Measurements from ENCODE around the gene PIH1D2.
A peak's percentile ranks its signal among the peaks of the same experiment; 100 is the strongest.
"Not testable (repeated sequence)": the region's sequence is repeated elsewhere in the genome, so short reads cannot be mapped to it uniquely, and the experiment has no call there.

Gene PIH1D2

DNA sequence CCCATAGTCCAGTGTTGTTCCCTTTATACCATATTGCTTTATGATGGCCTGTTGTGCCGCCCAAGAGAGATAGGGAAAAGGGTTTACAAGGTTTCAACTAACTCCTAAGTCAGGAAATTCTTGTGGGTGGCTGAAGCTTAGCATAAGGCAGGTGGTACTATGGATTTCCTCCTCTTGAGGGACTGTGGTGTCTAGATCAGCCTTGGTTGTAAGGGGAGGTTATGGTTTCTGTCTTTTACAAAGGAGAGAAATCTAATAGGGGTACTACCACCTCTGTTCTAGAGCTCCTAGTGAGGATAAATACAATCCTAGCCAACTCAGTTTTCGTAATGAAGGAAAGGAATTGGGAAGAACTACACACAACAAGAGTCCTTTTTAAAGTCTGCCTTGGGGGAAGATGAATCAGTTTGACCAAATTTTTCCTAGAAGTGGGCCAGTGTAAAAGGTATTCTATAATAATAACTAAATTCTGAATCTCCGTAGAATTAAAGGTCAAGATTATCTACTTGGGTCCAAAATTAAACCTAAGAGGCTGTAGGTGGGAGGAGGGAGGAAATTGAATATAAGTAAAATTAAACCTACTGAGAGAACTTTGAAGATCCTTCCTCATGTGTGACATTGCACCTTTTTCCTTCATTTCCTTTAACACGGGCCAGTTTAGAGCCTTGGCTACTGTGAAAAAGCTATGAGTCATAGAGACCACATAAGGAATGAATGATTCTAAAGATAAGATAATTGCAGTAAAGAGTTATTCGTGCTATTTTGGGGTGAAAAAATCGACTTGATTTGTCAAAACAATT is 31.5 kb downstream of the PIH1D2 start:
- TF ChIP-seq, protein P1, sequence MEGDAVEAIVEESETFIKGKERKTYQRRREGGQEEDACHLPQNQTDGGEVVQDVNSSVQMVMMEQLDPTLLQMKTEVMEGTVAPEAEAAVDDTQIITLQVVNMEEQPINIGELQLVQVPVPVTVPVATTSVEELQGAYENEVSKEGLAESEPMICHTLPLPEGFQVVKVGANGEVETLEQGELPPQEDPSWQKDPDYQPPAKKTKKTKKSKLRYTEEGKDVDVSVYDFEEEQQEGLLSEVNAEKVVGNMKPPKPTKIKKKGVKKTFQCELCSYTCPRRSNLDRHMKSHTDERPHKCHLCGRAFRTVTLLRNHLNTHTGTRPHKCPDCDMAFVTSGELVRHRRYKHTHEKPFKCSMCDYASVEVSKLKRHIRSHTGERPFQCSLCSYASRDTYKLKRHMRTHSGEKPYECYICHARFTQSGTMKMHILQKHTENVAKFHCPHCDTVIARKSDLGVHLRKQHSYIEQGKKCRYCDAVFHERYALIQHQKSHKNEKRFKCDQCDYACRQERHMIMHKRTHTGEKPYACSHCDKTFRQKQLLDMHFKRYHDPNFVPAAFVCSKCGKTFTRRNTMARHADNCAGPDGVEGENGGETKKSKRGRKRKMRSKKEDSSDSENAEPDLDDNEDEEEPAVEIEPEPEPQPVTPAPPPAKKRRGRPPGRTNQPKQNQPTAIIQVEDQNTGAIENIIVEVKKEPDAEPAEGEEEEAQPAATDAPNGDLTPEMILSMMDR (IDR thresholded peaks at IDR 0.05), result no peak
- no peak for DNase-seq (ENCODE audit: low spot score)
- H3K27ac ChIP-seq, result no peak overlapping the region
- H3K4me3 ChIP-seq, result no peak overlapping the region

DNA sequence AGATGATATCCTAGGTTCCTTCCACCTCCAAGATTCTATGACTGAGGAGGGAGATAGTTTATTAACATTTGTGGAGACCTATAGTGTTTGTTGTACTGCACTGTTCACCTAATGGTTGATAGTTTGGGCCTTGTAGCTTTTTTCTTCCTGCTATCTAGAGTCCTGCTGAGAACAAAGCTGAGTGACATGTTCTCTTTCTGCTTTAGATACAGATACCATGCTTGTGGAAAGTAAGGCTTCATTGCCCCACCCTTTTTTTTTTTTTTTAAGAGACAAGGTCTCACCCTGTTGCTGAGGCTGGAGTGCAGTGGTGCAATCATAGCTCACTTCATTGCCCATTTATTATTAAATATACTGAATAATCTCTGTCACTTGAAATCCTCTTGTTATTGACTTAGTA is 36.3 kb downstream of the PIH1D2 start:
- DNase-seq (ENCODE audit: low spot score), result no peak
- TF ChIP-seq, protein P1 (IDR thresholded peaks at IDR 0.05), result no peak
- Histone ChIP-seq H3K27ac (no peak overlapping the region), H3K4me3 (no peak overlapping the region)

DNA sequence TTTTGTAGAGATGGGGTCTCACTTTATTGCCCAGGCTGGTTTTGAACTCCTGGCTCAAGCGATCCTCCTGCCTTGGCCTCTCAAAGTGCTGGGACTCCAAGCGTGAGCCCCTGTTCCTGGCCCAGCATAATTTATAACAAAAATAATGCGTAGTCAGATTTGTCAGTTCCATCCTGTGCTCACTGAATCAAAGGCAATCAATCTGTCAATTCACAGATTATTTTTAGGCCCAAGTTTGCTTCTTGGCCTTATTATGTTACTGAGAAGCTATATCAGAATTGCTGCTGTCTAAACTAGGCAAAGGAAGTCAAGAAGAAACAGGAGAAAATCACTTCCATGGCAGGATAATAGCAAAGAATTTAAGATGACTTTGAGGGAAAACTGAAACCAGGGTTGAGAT is 39.9 kb downstream of the PIH1D2 start:
- TF ChIP-seq, protein P1 (IDR thresholded peaks at IDR 0.05), result no peak
- DNase-seq (ENCODE audit: low spot score), result no peak

DNA sequence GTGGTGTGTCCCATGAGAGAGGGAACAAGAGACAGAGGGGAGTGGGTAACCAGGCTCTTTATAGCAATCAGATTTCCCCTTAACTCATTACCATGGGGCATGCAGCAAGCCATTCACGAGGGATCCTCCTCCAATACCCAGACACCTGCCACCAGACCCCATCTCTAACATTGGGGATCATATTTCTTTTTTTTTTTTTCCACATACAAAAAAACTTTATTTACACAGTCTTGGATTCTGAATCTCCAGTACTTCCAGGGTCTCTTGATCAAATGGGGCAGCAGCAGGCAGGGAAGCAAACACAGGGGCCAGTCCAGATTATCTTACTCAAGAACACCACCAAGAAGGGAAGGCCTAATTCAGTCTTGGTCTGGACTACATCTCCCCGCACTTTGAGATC is 44.4 kb downstream of the PIH1D2 start:
- Histone ChIP-seq H3K27ac (no peak overlapping the region), H3K4me3 (no peak overlapping the region)
- no peak for DNase-seq (ENCODE audit: low spot score)
- TF ChIP-seq, protein P1 (IDR thresholded peaks at IDR 0.05), result no peak

More for the DNA sequence above, 39.9 kb downstream of the PIH1D2 start:
- Histone ChIP-seq H3K27ac (no peak overlapping the region), H3K4me3 (no peak overlapping the region)

DNA sequence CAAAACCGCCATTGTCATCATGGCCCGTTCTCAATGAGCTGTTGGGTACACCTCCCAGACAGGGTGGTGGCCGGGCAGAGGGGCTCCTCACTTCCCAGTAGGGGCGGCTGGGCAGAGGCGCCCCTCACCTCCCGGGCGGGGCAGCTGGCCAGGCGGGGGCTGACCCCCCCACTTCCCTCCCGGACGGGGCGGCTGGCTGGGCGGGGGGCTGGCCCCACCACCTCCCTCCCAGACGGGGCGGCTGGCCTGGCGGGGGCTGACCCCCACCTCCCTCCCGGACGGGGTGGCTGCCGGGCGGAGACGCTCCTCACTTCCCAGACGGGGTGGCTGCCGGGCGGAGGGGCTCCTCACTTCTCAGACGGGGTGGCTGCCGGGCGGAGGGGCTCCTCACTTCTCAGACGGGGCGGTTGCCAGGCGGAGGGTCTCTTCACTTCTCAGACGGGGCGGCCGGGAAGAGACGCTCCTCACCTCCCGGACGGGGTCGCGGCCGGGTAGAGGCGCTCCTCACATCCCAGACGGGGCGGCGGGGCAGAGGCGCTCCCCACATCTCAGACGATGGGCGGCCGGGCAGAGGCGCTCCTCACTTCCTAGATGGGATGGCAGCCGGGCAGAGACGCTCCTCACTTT is 46.9 kb downstream of the PIH1D2 start:
- not testable (repeated sequence) for H3K4me3 ChIP-seq; H3K27ac ChIP-seq; DNase-seq (ENCODE audit: low spot score)

DNA sequence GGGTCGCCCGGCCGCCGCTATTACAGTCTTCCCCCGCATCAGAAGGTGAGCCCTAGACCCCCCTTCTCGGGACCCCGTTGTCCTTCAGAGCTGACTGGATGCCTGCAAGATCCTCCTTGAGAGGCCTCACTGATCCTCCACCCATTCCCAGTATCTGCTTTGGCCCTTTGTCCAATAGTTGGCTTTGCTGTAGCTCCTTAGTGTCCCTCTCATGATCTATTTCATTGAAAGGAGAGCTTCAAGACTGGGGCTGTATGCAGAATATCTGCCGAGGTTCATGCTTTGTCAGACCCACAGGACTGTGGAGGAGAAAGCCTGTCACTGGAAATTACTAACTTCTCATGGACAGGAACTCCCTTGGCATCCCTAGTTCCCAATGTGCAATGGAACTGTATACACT is 48.1 kb downstream of the PIH1D2 start:
- peak overlapping the region; percentile 91 for H3K4me3 ChIP-seq
- no peak for DNase-seq (ENCODE audit: low spot score)
- TF ChIP-seq, protein P1 (IDR thresholded peaks at IDR 0.05), result no peak

DNA sequence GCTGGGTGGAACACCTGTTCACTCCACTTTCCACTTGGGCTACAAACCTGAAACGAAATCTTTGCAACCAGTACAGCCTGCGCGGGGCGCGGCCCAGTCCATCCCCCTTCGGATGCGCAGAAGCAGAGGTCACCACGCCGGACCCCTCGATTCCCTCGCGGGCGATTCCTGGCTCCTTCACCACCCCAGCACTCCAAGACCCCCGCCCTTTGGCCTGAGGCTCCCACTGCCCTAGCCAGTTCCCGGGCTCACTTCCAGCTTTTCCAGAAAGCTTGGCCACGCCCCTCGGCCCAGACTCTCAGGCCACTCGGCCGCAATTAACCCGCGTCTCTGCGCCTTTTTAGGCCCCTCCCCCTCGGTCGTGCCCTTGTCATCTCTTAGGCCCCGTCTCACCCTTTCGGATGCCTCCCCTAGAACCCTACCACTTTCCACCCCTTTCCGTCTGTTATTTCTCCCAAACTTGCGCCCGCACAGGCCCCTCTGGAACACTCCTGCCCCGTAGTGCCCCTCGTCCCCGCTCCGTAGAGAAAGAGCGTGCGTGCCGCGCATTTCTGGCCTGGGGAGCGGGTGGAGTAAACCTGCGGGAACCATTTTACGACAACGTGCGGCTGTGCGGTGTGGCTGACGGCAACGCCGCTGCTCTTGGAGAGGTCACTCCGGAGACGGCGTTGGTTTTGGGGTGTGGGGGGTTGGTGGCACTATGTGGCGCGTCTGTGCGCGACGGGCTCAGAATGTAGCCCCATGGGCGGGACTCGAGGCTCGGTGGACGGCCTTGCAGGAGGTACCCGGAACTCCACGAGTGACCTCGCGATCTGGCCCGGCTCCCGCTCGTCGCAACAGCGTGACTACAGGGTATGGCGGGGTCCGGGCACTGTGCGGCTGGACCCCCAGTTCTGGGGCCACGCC is 48.8 kb downstream of the PIH1D2 start, which contains the start of gene DLAT:
DLAT (plus strand) TSS at position 636 of the 906 bp plus-strand sequence; CDS start at position 701, 65 bp downstream.
- peak within 1 kb of the TSS; percentile 90 to 92 for H3K27ac ChIP-seq
- DNase-seq (ENCODE audit: low spot score), result peak; percentile 86
- H3K4me3 ChIP-seq, result peak within 1 kb of the TSS; percentile 91
- TF ChIP-seq, protein P1 (IDR thresholded peaks at IDR 0.05), result no peak

More for the DNA sequence above, 48.1 kb downstream of the PIH1D2 start:
- peak overlapping the region; percentile 90 to 92 for H3K27ac ChIP-seq
